SK-N-SH (cell line): ENCODE measurements around the gene ZNF217. TPM values are rescaled to one million over a fixed set of nuclear protein-coding genes. Genes with fewer than 3 reads are reported as not detected.
"Not testable (repeated sequence)": the region's sequence is repeated elsewhere in the genome, so short reads cannot be mapped to it uniquely, and the experiment has no call there.

Experiments
- CTCF ChIA-PET: fragments of 300-600, 350-600 bp; formaldehyde crosslinking; extraction: SDS; loops from one replicate; lab custom pipeline; 2021; lab: Yijun Ruan, JAX
- POLR2A ChIA-PET: fragments of 350-600 bp; sonication (Branson Sonifier 250); formaldehyde crosslinking; extraction: SDS; loops from one replicate; lab custom pipeline; 2020; ENCODE audit warnings: antibody characterized with exemption, inconsistent platforms; lab: Yijun Ruan, JAX
- DNase-seq: peaks from one replicate; pipeline ENCODE4 v3.0.0; 2012
- H2AFZ ChIP-seq: fragments of 200-600 bp; sonication (generic); 2 replicates; pipeline ENCODE4 v1.8.1; 2016; ENCODE audit warnings: antibody characterized with exemption, mild to moderate bottlenecking, low read depth
- H3F3A ChIP-seq: fragments of 200-600 bp; sonication (generic); replicated peaks from 2 replicates; pipeline ENCODE3; 2016; ENCODE audit warnings: antibody characterized with exemption, mild to moderate bottlenecking; ENCODE audit not compliant: insufficient read depth
- H3K27ac ChIP-seq, 2 experiments: fragments of 200-500 bp in 1 of 2; fragments of 200-600 bp in 1 of 2; sonication (Bioruptor generic) in 1 of 2; sonication (generic), shearing (Covaris generic) in 1 of 2; 2 replicates each; pipeline versions ENCODE4 v1.5.1 to v1.6.1; 2014 to 2016; ENCODE audit warnings: low read depth in 2 of 2, inconsistent platforms in 1 of 2, low read length in 1 of 2, mild to moderate bottlenecking in 1 of 2, mixed read lengths in 1 of 2
- H3K27me3 ChIP-seq: fragments of 200-600 bp; sonication (generic), shearing (Covaris generic); 2 replicates; pipeline ENCODE4 v1.6.1; 2016; ENCODE audit warnings: mixed run types; ENCODE audit not compliant: insufficient read depth
- H3K36me3 ChIP-seq, 2 experiments: fragments of 200-500 bp in 1 of 2; fragments of 200-600 bp in 1 of 2; sonication (Bioruptor generic) in 1 of 2; sonication (generic) in 1 of 2; replicated peaks in 1 of 2; 2 replicates each; pipeline versions ENCODE3 to v1.5.1; 2014 to 2016; ENCODE audit warnings: low read length in 1 of 2, mild to moderate bottlenecking in 1 of 2; ENCODE audit not compliant: insufficient read depth in 2 of 2, control insufficient read depth in 1 of 2
- H3K4me1 ChIP-seq, 2 experiments: fragments of 200-500 bp in 1 of 2; fragments of 200-600 bp in 1 of 2; sonication (Bioruptor generic) in 1 of 2; sonication (generic), shearing (Covaris generic) in 1 of 2; 2 replicates each; pipeline versions ENCODE4 v1.5.1 to v1.6.1; 2014 to 2016; ENCODE audit warnings: low read depth in 1 of 2, low read length in 1 of 2, mixed run types in 1 of 2; ENCODE audit not compliant: insufficient read depth in 2 of 2, control insufficient read depth in 1 of 2
- H3K4me2 ChIP-seq: fragments of 200-600 bp; sonication (generic), shearing (Covaris generic); 2 replicates; pipeline ENCODE4 v1.6.1; 2017; ENCODE audit warnings: mixed run types
- H3K4me3 ChIP-seq, 2 experiments: fragments of 200-500 bp in 1 of 2; fragments of 200-600 bp in 1 of 2; sonication (Bioruptor generic) in 1 of 2; sonication (generic), shearing (Covaris generic) in 1 of 2; 2 replicates each; pipeline versions ENCODE4 v1.5.1 to v1.8.1; 2014 to 2016; ENCODE audit warnings: low read depth in 2 of 2, inconsistent platforms in 1 of 2, low read length in 1 of 2, mild to moderate bottlenecking in 1 of 2, mixed read lengths in 1 of 2, moderate library complexity in 1 of 2
- H3K79me2 ChIP-seq: fragments of 200-600 bp; sonication (generic); 2 replicates; pipeline ENCODE4 v1.8.1; 2017; ENCODE audit warnings: mild to moderate bottlenecking; ENCODE audit not compliant: insufficient read depth
- H3K9ac ChIP-seq: fragments of 200-600 bp; sonication (generic); 2 replicates; pipeline ENCODE4 v1.6.1; 2017; ENCODE audit warnings: mixed run types
- H3K9me2 ChIP-seq: fragments of 200-600 bp; sonication (generic); 2 replicates; pipeline ENCODE4 v1.6.1; 2017; ENCODE audit warnings: mixed run types
- H3K9me3 ChIP-seq: fragments of 200-600 bp; sonication (generic); 2 replicates; pipeline ENCODE4 v1.6.1; 2017; ENCODE audit warnings: mixed run types, mild to moderate bottlenecking, moderate library complexity
- H4K20me1 ChIP-seq: fragments of 200-600 bp; sonication (generic); 2 replicates; pipeline ENCODE4 v1.6.1; 2017; ENCODE audit warnings: mild to moderate bottlenecking, mixed run types; ENCODE audit not compliant: insufficient read depth
- ELF1 ChIP-seq: IDR thresholded peaks from 2 replicates; pipeline ENCODE4 v1.4.0; 2012
- EP300 ChIP-seq, 2 experiments: IDR thresholded peaks; 2 replicates each; pipeline versions ENCODE4 v1.4.0 to v1.6.1; 2012; ENCODE audit warnings: borderline replicate concordance in 1 of 2, low read depth in 1 of 2, low read length in 1 of 2
- FOSL2 ChIP-seq: IDR thresholded peaks from 2 replicates; pipeline ENCODE4 v1.4.0; 2012; ENCODE audit warnings: low read depth, mild to moderate bottlenecking, moderate library complexity, borderline replicate concordance
- JUND ChIP-seq: IDR thresholded peaks from 2 replicates; pipeline ENCODE4 v1.4.0; 2012
- POLR2AphosphoS5 ChIP-seq: IDR thresholded peaks from 2 replicates; pipeline ENCODE4 v1.6.1; 2012; ENCODE audit warnings: low read depth, low read length
- RCOR1 ChIP-seq: fragments of 150-350 bp; IDR thresholded peaks from 2 replicates; pipeline ENCODE4 v1.6.1; 2017; ENCODE audit warnings: antibody characterized with exemption, low read length
- RXRA ChIP-seq: IDR thresholded peaks from 2 replicates; pipeline ENCODE4 v1.4.0; 2012; ENCODE audit warnings: low read depth, mild to moderate bottlenecking, borderline replicate concordance
- SIN3A ChIP-seq: IDR thresholded peaks from 2 replicates; pipeline ENCODE4 v1.6.1; 2012; ENCODE audit warnings: low read depth, mild to moderate bottlenecking, low read length, moderate library complexity, borderline replicate concordance
- TAF1 ChIP-seq: IDR thresholded peaks from 2 replicates; pipeline ENCODE4 v1.6.1; 2012; ENCODE audit warnings: low read depth, mild to moderate bottlenecking, low read length, moderate library complexity, borderline replicate concordance
- TCF12 ChIP-seq: IDR thresholded peaks from 2 replicates; pipeline ENCODE4 v1.4.0; 2012
- TEAD4 ChIP-seq: IDR thresholded peaks from 2 replicates; pipeline ENCODE4 v1.4.0; 2012; ENCODE audit warnings: mild to moderate bottlenecking, borderline replicate concordance; ENCODE audit not compliant: insufficient read depth
- YY1 ChIP-seq: IDR thresholded peaks from 2 replicates; pipeline ENCODE4 v1.4.0; 2012; ENCODE audit warnings: low read depth, mild to moderate bottlenecking
- WGBS: methylation state at CpG from one replicate; pipeline ENCODE4 v1.1.6; 2017; ENCODE audit warnings: low lambda C conversion rate; 5-methylcytosine and 5-hydroxymethylcytosine counted together
- polyA plus RNA-seq, 3 experiments: library from polyadenylated mRNA; depleted of rRNA; stranded (reverse); fragments of >200 nt; gene quantifications; 2 replicates each; pipeline ENCODE4 v1.2.3, GENCODE V29; 2012
- TF ChIP-seq, protein P1 (sequence below): IDR thresholded peaks from 2 replicates; pipeline ENCODE4 v1.6.1; 2012; ENCODE audit warnings: mild to moderate bottlenecking, low read depth, low read length, moderate library complexity
- TF ChIP-seq, protein P2 (sequence below): IDR thresholded peaks from 2 replicates; pipeline ENCODE4; 2012
- TF ChIP-seq, protein P3 (sequence below): IDR thresholded peaks from 2 replicates; pipeline ENCODE4 v1.4.0; 2012; ENCODE audit warnings: low read depth

ZNF217 gene
- 6.9 and 7.1 TPM in 2 replicates for polyA plus RNA-seq (2012; rRNA removed)
- polyA plus RNA-seq (2012; cell fraction: cytosol; rRNA removed) = 7.6 and 8.5 TPM in 2 replicates
- 13.4 and 14.5 TPM in 2 replicates for polyA plus RNA-seq (2012; cell fraction: nucleus; rRNA removed)

DNA sequence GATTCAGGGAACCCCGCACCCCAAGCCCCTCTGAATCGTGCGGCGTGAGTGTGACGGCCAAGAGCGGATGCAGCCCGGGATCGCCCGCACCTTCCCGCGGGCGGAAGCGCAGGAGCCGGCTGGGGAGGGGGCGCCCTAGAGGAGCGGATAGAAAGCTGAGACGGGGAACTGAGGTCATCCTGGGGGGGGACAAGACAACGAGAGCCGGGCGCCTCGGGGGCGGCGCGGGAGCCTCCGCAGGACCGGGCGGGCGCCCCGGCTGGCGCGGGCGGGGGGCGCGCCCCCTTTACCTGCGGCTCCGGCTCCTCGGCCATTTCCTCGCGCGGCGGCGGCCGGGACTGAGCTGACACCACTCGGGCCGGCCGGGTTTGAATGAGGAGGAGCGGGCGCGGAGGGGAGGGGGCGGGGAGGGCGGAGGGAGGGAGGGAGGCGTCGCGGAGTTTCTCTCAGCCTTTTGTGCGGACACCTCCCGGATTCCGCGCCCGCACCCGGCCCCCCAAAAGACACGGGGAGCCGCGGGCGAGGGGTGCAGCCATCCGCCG, at the start of gene ZNF217:
TSS of gene ZNF217 (minus strand) at position 374 of the 542 bp plus-strand sequence. CDS start 11,013 bp downstream, outside the sequence.
- POLR2A ChIA-PET = interaction anchor here (1.2 to 1.8 kb wide), 5 partner anchors 29 to 348 kb away, joined by 3 to 7 read pairs (median 5); no protein-coding TSS in a partner anchor
- not testable (repeated sequence) for H3K9me3 ChIP-seq, H3K27me3 ChIP-seq, H4K20me1 ChIP-seq
- peak within 1 kb of the TSS; percentile 84 for H3K4me2 ChIP-seq
- peaks cover 4 to 15% of the 10 kb centered on the region in 2 experiments; a peak in 3 of 4 replicates for H3K4me1 ChIP-seq
- peak within 1 kb of the TSS; percentile 76 to 80 for H3K4me3 ChIP-seq
- TF ChIP-seq TAF1 = peak; percentile 37; the same call in 1 of the 2 replicates
- TF ChIP-seq, all 33 proteins: peak for 1; not testable (repeated sequence) for 32
- H3K27ac ChIP-seq = peak within 1 kb of the TSS; percentile 86 to 98
- H2AFZ ChIP-seq = peak within 1 kb of the TSS; percentile 84
- peaks cover 24% of the 10 kb centered on the region for H3F3A ChIP-seq
- CTCF ChIA-PET = interaction anchor here (1.0 to 2.0 kb wide), 7 partner anchors 8 to 322 kb away, joined by 3 to 14 read pairs (median 4); no protein-coding TSS in a partner anchor
- peak within 1 kb of the TSS; percentile 100 for H3K9ac ChIP-seq
- not testable (repeated sequence) for H3K36me3 ChIP-seq, H3K9me2 ChIP-seq
- peak; percentile 52 for DNase-seq
- peaks cover 50% of the 10 kb centered on the region for H3K79me2 ChIP-seq
- WGBS = 0% methylated on average over 5 of the region's 66 CpGs

DNA sequence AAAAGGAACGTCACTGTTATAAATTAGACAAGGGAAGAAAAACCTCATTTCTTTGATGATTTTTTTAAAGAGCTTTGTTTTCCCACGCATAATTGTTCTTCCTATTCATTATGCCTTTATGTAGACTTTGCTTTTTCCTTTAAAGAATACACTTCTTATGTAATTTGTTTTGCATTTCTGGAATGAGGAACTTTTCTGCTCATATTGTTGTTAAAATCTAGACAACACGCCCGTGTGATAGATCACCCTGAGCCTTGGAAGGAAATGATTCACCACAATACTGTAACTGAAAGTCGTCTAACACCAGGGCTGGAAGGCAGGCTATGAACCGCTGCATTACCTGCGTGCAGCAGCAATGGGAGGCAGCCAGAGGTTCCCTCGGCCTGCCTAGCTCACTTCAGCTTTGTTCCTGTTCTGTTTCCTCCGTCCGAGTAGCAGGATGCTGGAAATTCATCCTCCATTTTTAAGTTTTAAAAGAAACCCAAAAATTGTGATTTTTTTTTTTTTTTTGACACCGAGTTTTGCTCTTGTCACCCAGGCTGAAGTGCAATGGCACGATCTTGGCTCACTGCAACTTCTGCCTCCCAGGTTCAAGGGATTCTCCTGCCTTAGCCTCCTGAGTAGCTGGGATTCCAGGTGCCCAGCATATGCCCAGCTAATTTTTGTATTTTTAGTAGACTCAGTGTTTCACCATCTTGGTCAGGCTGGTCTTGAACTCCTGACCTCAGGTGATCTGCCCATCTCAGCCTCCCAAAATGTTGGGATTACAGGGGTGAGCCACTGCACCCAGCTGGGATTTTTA, 49.6 kb upstream of the ZNF217 start:
- Histone ChIP-seq H3K79me2 (no peaks in the 10 kb centered on the region), H2AFZ (peak overlapping the region; percentile 93), H3K9ac (peak overlapping the region; percentile 69), H3K4me3 (peak overlapping the region in 1 of 2 experiments; percentile 42; a peak in 2 of 4 replicates), H3K4me1 (peaks cover 0 to 19% of the 10 kb centered on the region in 2 experiments; a peak in 3 of 4 replicates), H3F3A (peaks cover 30% of the 10 kb centered on the region), H4K20me1 (no peaks in the 10 kb centered on the region), H3K9me2 (no peaks in the 10 kb centered on the region), H3K36me3 (no peaks in the 10 kb centered on the region), H3K27me3 (no peaks in the 10 kb centered on the region), H3K4me2 (peak overlapping the region; percentile 70), H3K9me3 (no peaks in the 10 kb centered on the region), H3K27ac (peak overlapping the region; percentile 67 to 97; a peak in 3 of 4 replicates)
- TF ChIP-seq POLR2AphosphoS5 (peak; percentile 44; the same call in 1 of the 2 replicates), RCOR1 (no peak), SIN3A (no peak), FOSL2 (peak; percentile 86; the same call in 1 of the 2 replicates), RXRA (peak; percentile 45; the same call in 1 of the 2 replicates), TCF12 (peak; percentile 73), TEAD4 (0 out of 2 replicates have a peak, but pooled peaks have one; percentile 31), JUND (peak; percentile 78), ELF1 (peak; percentile 70; the same call in 1 of the 2 replicates), EP300 (IDR thresholded peaks at IDR 0.05; ENCODE audit: borderline replicate concordance in 1 of 2, low read depth in 1 of 2, low read length in 1 of 2) (peak in 1 of 2 experiments; percentile 69; a peak in 1 of 4 replicates), YY1 (peak; percentile 32; the same call in 1 of the 2 replicates)
- TF ChIP-seq, protein P1, sequence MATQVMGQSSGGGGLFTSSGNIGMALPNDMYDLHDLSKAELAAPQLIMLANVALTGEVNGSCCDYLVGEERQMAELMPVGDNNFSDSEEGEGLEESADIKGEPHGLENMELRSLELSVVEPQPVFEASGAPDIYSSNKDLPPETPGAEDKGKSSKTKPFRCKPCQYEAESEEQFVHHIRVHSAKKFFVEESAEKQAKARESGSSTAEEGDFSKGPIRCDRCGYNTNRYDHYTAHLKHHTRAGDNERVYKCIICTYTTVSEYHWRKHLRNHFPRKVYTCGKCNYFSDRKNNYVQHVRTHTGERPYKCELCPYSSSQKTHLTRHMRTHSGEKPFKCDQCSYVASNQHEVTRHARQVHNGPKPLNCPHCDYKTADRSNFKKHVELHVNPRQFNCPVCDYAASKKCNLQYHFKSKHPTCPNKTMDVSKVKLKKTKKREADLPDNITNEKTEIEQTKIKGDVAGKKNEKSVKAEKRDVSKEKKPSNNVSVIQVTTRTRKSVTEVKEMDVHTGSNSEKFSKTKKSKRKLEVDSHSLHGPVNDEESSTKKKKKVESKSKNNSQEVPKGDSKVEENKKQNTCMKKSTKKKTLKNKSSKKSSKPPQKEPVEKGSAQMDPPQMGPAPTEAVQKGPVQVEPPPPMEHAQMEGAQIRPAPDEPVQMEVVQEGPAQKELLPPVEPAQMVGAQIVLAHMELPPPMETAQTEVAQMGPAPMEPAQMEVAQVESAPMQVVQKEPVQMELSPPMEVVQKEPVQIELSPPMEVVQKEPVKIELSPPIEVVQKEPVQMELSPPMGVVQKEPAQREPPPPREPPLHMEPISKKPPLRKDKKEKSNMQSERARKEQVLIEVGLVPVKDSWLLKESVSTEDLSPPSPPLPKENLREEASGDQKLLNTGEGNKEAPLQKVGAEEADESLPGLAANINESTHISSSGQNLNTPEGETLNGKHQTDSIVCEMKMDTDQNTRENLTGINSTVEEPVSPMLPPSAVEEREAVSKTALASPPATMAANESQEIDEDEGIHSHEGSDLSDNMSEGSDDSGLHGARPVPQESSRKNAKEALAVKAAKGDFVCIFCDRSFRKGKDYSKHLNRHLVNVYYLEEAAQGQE = no peak
- TF ChIP-seq, protein P2, sequence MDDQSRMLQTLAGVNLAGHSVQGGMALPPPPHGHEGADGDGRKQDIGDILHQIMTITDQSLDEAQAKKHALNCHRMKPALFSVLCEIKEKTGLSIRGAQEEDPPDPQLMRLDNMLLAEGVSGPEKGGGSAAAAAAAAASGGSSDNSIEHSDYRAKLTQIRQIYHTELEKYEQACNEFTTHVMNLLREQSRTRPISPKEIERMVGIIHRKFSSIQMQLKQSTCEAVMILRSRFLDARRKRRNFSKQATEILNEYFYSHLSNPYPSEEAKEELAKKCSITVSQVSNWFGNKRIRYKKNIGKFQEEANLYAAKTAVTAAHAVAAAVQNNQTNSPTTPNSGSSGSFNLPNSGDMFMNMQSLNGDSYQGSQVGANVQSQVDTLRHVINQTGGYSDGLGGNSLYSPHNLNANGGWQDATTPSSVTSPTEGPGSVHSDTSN = peak; percentile 93
- TF ChIP-seq, protein P3, sequence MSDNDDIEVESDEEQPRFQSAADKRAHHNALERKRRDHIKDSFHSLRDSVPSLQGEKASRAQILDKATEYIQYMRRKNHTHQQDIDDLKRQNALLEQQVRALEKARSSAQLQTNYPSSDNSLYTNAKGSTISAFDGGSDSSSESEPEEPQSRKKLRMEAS = peak; percentile 54; the same call in 1 of the 2 replicates
- CTCF ChIA-PET = interaction anchor here (0.7 to 1.0 kb wide), 3 partner anchors 15 to 297 kb away, joined by 3 read pairs; no protein-coding TSS in a partner anchor
- POLR2A ChIA-PET = no interaction called here
- WGBS = 25% methylated on average over 12 of the region's 12 CpGs
- DNase-seq = no peak
